Lung (tissue), 12 donors: ENCODE measurements around the gene ACSF3. TPM values are rescaled to one million over a fixed set of nuclear protein-coding genes. Genes with fewer than 3 reads are reported as not detected.

ENCODE experiments used
- ATAC-seq: fragments of 200-7000 bp; cut with Tn5 transposase; one replicate; pipeline ENCODE4 v1.9.1; 2020; ENCODE audit warnings: moderate number of reproducible peaks; ENCODE audit not compliant: insufficient read depth, low FRiP score
- DNase-seq, 3 donors: peaks; one replicate each; pipeline ENCODE4 v3.0.0-alpha.2; 2013 to 2017
- H3K27ac ChIP-seq, 2 donors: one replicate each; pipeline ENCODE4 v1.5.1; 2013; ENCODE audit warnings: mild to moderate bottlenecking in 2 of 2, moderate library complexity in 2 of 2, control low read depth in 1 of 2, inconsistent platforms in 1 of 2, low read depth in 1 of 2, low read length in 1 of 2
- H3K27me3 ChIP-seq, 3 donors: one replicate each; pipeline ENCODE4 v1.5.1; 2013; ENCODE audit warnings: low read length in 2 of 3; ENCODE audit not compliant: control insufficient read depth in 3 of 3, insufficient read depth in 3 of 3
- H3K36me3 ChIP-seq, 4 donors: one replicate each; pipeline ENCODE4 v1.5.1; 2013; ENCODE audit warnings: low read length in 4 of 4, mild to moderate bottlenecking in 1 of 4, moderate library complexity in 1 of 4; ENCODE audit not compliant: control insufficient read depth in 4 of 4, insufficient read depth in 4 of 4
- H3K4me1 ChIP-seq, 5 donors: one replicate each; pipeline ENCODE4 v1.5.1; 2013; ENCODE audit warnings: low read length in 5 of 5, mild to moderate bottlenecking in 2 of 5, moderate library complexity in 1 of 5; ENCODE audit not compliant: control insufficient read depth in 5 of 5, insufficient read depth in 5 of 5
- H3K4me3 ChIP-seq: one replicate; pipeline ENCODE4 v1.5.1; 2013; ENCODE audit warnings: mild to moderate bottlenecking, control low read depth, moderate library complexity
- H3K9ac ChIP-seq, 2 donors: one replicate each; pipeline ENCODE4 v1.5.1; 2013; ENCODE audit warnings: low read length in 2 of 2, control low read depth in 1 of 2; ENCODE audit not compliant: insufficient read depth in 1 of 2
- H3K9me3 ChIP-seq, 4 donors: one replicate each; pipeline ENCODE4 v1.5.1; 2013; ENCODE audit warnings: low read length in 3 of 4, mild to moderate bottlenecking in 1 of 4, moderate library complexity in 1 of 4; ENCODE audit not compliant: control insufficient read depth in 4 of 4, insufficient read depth in 3 of 4
- WGBS, 2 donors: extraction: QIAGEN DNeasy Blood & Tissue Kit; methylation state at CpG; one replicate each; pipeline ENCODE4 v1.1.7; 2013; 5-methylcytosine and 5-hydroxymethylcytosine counted together
- polyA plus RNA-seq, 2 donors: library from polyadenylated mRNA; stranded (reverse); fragments of 200-250 nt; gene quantifications; one replicate each; pipeline ENCODE4 v1.2.1, GENCODE V29; 2013
- total RNA-seq, 2 donors: library from RNA; depleted of rRNA in 1 of 2; stranded (reverse); fragments of >200 nt in 1 of 2; gene quantifications; one replicate each; pipeline ENCODE4 v1.2.1, GENCODE V29; 2014 to 2021
- TF ChIP-seq, protein P1 (sequence below): IDR thresholded peaks from 2 replicates; pipeline ENCODE4 v1.5.1; 2012; ENCODE audit warnings: mild to moderate bottlenecking; ENCODE audit errors: control extremely low read depth, extremely low read depth
- donor health status: control.
- donor health status: control.
- donor health status: Bipolar disorder and iron deficiency.
- donor health status: healthy.
- donor health status: DM: yes; HTN: yes; CAD: no.

The ACSF3 gene
- total and polyA plus RNA-seq, 4 donors: 17.4 to 33.6 (median 31.2) TPM

DNA sequence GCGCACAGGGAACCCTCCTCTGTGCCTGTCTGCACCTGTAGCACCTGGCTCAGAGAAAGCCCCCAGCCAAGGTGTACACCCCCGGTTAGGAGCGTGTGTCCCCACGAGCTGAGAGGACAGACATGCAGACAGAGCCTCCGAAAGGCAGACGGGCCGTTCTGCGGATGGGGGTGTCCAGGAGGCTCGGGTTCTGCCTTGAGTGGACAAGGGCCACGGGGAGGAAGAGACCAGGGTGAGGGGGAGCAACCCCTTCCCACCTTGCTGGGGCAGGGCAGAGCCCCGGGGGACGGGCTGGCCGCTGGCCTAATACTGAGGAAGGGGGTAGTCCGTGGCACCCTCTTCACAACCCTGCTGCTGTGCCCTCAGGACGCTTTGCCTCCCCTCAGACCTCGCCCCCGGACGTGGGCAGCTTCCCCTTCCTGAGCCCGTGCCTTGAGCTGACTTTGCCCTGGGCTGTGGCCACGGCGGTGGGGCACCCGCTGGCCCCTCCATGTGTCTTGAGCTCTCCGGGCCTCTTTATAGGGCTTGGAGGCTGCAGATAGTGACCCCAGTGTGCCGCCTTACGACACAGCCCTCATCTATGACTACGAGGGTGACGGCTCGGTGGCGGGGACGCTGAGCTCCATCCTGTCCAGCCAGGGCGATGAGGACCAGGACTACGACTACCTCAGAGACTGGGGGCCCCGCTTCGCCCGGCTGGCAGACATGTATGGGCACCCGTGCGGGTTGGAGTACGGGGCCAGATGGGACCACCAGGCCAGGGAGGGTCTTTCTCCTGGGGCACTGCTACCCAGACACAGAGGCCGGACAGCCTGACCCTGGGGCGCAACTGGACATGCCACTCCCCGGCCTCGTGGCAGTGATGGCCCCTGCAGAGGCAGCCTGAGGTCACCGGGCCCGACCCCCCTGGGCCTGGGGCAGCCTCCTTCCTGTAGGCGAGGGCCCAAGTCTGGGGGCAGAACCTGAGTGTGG lies 101.0 kb downstream of the ACSF3 start:
- ATAC-seq (no peak), DNase-seq (no peak)
- H3K4me3 ChIP-seq: no peak overlapping the region
- no peak overlapping the region for H3K27ac ChIP-seq
- H3K36me3 ChIP-seq: peaks cover 0 to 1% (median 0%) of the 10 kb centered on the region in 4 donors
- H3K9ac ChIP-seq: no peak overlapping the region
- TF ChIP-seq, protein P1, sequence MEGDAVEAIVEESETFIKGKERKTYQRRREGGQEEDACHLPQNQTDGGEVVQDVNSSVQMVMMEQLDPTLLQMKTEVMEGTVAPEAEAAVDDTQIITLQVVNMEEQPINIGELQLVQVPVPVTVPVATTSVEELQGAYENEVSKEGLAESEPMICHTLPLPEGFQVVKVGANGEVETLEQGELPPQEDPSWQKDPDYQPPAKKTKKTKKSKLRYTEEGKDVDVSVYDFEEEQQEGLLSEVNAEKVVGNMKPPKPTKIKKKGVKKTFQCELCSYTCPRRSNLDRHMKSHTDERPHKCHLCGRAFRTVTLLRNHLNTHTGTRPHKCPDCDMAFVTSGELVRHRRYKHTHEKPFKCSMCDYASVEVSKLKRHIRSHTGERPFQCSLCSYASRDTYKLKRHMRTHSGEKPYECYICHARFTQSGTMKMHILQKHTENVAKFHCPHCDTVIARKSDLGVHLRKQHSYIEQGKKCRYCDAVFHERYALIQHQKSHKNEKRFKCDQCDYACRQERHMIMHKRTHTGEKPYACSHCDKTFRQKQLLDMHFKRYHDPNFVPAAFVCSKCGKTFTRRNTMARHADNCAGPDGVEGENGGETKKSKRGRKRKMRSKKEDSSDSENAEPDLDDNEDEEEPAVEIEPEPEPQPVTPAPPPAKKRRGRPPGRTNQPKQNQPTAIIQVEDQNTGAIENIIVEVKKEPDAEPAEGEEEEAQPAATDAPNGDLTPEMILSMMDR: no peak
- WGBS, 2 donors: 72 to 80% methylated on average over 44 to 45 of the region's 45 CpGs
- peaks cover 0 to 3% (median 0%) of the 10 kb centered on the region in 5 donors for H3K4me1 ChIP-seq
- H3K27me3 ChIP-seq: peaks cover 5 to 9% (median 6%) of the 10 kb centered on the region in 3 donors
- no peaks in the 10 kb centered on the region for H3K9me3 ChIP-seq

DNA sequence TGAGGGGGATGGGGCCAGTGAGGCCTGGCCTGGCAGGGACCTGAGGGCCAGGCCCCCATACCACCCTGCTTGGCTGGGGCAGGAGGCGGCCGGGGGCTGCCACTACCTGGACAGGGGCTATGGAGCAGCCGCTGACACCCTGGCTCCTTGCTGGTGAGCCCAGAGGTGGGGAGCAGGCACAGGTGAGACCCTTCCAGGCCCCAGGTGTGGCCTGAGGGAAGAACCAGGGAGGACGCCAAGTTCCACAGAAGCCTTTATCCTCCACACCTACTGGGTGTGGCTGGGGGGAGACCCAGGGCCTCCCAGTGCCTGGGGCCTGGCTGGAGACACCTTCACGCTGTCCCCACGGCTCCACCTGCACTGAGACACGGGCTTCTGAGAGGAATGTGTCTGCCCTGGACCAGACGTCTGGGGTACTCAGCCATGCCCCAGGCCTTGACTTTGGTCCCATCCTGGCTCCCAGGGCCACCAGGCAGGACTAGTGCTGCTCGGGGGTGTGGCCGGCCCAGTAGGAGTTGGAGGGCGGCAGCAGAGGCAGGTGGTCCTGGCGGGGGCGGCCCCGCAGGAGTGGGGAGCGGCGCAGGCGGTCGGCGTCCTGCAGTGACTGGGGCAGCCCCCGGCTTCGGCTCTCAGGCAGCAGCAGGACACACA lies 102.0 kb downstream of the ACSF3 start:
- TF ChIP-seq, protein P1: no peak
- peaks cover 6 to 19% (median 14%) of the 10 kb centered on the region in 3 donors for H3K27me3 ChIP-seq

DNA sequence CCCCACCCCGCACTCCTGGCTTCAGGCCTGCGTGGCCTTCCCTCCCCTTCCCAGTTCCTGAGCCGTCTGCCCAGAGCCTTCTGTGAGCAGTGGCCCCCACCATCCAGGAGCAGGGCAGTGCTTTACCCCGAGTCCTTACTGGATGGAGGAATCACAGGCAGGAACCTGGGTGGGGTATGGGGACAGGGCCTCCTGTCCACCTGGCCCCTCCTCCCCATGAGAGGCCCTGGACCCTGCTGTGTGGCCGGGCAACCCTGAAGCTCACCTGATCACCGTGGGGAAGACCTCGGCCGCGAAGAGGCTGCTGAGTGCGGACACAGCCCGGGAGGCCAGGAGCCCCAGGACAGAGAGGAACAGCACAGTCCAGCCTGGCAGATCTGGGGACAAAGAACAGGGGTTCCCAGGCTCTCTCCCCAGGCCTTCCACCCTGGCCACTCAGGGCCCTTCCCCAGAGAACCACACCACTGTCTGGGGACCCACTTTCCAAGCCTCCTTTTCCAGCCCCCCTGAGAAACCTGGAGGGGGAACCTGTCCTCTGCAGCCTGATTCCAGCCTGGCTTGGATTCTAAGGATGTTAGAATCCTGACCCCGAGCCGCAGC lies 103.5 kb downstream of the ACSF3 start:
- DNase-seq: no peak
- 88 to 95% methylated on average over 13 of the region's 13 CpGs for WGBS, 2 donors
- Histone ChIP-seq H3K27me3 (peaks cover 6 to 14% (median 13%) of the 10 kb centered on the region in 3 donors), H3K9me3 (no peaks in the 10 kb centered on the region), H3K4me1 (peaks cover 0 to 4% (median 0%) of the 10 kb centered on the region in 5 donors), H3K9ac (no peak overlapping the region), H3K27ac (no peak overlapping the region), H3K36me3 (peaks cover 0 to 1% (median 0%) of the 10 kb centered on the region in 4 donors), H3K4me3 (no peak overlapping the region)
- TF ChIP-seq, protein P1: no peak
- no peak for ATAC-seq

More for the DNA sequence above, 102.0 kb downstream of the ACSF3 start:
- H3K4me3 ChIP-seq: no peak overlapping the region
- DNase-seq (no peak), ATAC-seq (no peak)
- peaks cover 0 to 3% (median 0%) of the 10 kb centered on the region in 5 donors for H3K4me1 ChIP-seq
- WGBS, 2 donors: 91 to 94% methylated on average over 21 of the region's 21 CpGs
- H3K27ac ChIP-seq: no peak overlapping the region
- H3K9me3 ChIP-seq: no peaks in the 10 kb centered on the region
- peaks cover 0 to 1% (median 0%) of the 10 kb centered on the region in 4 donors for H3K36me3 ChIP-seq
- no peak overlapping the region for H3K9ac ChIP-seq
